NCI-H2081 treated with DMSO at 0.1 percent for 48 hours (cell line): ENCODE measurements around the gene MAP2K1.
A peak's percentile ranks its signal among the peaks of the same experiment; 100 is the strongest.
"Not testable (repeated sequence)": the region's sequence is repeated elsewhere in the genome, so short reads cannot be mapped to it uniquely, and the experiment has no call there.

Source experiments
- DNase-seq: peaks from one replicate; lab custom pipeline; 2025; lab: John Stamatoyannopoulos, UW

The MAP2K1 gene

DNA sequence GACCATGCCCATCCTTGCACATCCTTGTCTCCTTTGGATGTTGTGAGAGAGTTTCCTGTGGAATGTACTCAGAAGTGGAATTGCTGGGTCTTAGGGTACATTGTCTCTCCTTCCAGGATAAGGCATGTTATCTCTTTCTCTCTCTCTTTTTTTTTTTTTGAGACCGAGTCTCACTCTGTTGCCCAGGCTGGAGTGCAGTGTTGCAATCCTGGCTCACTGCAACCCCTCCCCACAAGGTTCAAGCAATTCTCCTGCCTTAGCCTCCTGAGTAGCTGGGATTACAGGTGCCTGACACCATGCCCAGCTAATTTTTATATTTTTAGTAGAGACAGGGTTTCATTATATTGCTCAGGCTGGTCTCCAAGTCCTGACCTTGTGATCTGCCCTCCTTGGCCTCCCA, 6.3 kb downstream of the MAP2K1 start:
- not testable (repeated sequence) for DNase-seq

DNA sequence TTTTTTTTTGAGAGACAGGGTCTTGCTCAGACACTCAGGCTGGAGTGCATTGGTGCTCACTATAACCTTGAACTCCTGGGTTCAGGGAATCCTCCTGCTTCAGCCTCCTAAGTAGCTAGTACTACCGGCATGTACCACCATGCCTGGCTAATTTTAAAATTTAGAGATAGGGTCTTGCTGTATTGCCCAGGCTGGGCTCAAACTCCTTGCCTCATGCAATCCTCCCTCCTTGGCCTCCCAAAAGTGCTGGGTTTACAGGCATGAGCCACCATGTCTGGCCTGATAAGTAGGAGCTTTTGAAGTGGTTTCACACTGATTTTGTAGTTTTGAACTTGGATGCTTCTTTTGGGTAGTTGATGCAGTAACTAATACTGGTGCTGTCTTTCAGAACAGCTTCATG, 7.8 kb downstream of the MAP2K1 start:
- DNase-seq: no peak

DNA sequence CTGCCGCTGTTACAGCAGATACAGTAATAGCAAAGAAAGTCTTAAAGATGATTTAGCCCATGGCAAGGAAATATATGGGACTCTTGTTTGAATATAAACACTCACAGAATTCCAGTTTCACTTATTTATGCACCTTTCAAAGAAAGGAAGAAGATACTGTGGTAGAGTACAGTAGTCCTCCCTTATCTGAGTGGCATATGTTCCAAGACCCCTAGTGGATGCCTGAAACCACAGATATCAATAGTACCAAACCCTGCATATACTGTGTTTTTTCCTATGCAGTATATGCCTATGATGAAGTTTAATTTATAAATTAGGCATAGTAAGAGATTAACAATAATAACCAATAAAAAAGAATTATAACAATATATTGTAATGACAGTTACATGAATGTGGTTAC, 8.2 kb downstream of the MAP2K1 start:
- DNase-seq: no peak

DNA sequence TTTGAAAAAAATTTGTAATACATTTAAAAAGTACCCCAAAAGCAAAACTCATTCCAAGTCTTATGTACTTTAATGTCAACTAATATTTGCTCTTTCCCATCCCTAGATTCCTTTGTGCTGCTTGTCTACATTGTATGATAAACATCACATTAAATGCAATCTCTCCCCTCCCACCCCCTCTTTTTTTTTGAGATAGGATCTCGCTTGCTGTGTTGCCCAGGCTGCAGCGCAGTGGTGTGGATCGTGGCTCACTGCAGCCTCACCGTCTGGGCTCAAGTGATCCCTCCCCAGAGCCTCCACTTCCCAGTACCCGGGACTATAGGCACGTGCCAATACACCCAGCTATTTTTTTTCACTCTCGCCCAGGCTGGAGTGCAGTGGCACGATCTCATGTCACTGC, 12.6 kb downstream of the MAP2K1 start:
- no peak for DNase-seq

DNA sequence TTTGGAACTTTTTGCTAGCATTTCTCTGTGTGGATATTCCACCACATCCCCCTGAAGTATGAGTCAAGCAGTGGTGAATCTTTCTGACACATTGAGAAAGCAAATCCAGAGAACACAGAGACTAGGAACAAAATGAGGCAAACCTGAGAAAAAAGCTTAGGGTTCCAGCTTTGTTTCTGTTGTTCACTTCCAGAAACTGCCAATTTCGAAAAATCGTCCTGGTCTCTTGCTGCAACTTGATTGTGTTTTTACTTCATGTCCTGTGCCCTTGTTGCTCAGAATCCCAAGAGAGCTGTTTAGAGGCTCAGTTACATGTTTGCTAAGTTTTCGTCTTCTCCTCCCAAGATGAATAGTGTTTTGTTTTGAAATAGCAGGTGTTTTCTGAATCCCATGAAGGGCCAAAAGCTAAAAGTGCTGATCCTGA, 13.7 kb downstream of the MAP2K1 start:
- no peak for DNase-seq

DNA sequence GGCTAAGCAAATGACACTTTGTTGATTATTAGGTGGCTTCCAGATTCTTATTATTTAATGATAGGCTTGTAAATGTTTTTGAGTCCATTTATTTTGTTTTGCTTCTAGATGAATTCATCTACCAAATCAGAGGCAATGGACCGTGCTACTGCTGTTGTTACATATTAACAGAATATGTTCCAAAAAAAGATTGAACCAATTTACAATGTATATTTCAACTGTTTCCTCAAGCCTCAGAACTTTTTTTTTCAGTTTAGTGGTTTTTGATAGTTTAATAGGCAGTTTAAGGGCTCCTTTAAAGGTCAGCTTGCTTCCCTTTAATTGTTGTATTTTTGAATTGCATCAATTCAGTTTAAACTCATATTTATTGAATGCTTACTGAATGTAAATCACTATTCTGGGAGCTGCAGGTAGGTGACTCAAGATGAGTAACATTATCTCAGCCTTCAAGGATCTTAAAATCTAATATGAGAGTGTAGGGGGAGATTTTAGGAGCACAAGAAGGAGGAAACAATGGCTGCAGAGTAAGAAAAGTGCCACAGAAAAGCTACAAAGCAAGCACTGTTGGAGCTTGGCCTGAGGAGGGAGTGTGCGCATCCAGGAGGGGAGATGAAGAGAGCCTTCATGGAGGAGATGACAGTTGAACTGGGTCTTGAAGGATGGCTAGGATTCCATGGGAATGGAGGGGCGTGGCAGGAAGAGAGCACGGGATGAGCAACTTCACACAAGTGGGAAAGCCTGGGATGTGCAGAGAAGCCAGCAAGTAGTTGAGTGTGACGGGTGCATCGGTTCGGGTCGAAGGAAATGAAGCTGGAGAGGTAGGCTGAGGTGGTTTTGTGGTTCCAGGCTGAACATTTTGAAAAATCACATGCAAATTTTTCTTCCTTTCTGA, 14.7 kb downstream of the MAP2K1 start:
- no peak for DNase-seq

DNA sequence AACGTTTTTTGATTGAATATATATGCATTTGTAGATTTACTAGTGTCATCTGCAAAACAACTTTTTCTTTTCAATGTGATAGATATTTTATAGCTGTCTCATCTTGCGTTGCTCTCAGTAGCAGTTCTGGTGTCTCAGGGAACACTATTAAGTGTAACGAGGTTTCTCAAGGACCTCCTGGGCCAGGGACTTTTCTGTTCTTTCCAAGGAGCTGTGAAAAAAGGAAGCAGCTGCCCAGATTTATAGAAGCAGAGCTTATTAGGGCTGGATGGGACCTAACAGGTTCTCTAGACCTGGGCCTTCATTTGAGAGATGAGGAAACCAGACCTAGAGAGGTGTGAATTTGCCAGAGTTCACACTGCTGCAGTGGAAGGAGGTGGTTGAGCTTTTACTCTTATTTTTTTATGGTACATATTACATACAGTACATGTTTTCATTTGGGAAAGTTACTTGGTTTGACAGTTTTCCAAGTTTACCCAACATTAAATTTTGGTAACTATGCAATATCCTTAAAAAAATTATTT, 16.1 kb downstream of the MAP2K1 start:
- DNase-seq: no peak

DNA sequence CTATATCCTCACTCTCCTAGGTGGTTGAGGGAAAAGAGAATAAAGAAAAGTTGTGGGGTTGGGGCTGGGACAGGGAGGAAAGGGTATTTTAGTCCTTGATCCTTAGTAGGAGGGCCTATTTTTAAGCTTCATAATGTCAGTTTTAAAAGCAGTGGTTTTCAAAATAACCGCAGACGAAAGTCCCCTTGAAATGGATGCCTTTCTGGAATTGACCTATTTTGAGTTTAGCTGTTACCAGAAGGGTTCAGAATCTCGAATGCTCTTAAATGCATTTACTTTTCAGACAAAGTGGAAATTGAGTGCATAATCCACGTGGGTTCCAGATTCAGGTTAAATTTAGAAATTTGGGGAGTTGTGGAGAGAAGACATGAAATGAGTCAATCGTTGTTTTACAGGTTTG, 16.6 kb downstream of the MAP2K1 start:
- DNase-seq: no peak

DNA sequence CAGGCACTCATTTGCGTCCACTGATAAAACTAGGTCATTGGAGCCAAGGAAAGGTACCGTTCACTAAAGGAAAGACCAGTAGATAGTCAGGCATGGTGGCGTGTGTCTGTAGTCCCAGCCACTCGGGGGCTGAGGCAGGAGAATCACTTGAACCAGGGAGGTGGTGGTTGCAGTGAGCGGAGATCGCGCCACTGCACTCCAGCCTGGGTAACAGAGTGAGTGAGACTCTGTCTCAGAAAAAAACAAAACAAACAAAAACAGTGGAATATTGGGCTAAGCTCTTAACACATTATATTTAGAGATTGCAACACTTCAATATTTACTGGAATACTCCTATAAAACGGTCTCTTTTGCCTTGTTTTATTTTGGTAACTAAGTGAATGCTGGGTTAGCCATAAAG, 17.4 kb downstream of the MAP2K1 start:
- DNase-seq: no peak

DNA sequence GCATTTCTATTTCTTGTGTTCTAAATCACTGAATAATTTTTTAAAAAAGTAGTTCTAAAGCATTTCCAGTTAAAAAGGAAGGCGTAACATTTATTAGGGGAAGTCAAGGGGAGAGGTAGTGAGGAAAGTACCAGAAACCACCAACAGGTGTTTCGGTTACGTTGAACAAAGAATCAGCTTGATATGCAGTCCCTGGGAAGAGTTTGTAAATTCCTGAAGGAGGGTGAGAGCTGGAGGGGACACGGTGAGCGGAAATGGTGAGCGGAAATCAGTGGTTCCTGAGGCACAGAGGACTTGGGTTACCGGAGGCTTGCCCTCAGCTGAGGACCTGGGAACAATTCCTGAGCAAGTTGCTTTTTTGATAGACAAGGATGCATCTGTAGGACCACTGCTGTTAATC, 17.8 kb downstream of the MAP2K1 start:
- no peak for DNase-seq

DNA sequence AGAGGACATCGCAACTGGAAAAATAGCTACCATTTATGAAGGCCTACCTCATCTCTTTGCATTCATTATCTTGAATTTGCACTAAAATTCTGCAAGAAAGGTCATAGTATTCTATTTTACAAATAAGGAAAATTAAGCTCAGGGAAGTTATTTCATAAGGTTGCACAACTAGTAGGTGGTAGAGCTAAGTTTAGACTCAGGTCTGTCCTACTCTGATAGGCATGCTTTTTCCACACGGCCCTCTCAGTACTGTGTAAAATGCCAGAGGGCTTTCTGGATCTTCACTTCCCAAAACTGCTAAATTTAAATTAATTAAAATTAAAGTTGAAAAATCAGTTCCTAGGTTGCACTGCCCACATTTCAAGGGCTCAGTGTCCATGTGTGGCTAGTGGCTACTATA, 18.3 kb downstream of the MAP2K1 start:
- no peak for DNase-seq

DNA sequence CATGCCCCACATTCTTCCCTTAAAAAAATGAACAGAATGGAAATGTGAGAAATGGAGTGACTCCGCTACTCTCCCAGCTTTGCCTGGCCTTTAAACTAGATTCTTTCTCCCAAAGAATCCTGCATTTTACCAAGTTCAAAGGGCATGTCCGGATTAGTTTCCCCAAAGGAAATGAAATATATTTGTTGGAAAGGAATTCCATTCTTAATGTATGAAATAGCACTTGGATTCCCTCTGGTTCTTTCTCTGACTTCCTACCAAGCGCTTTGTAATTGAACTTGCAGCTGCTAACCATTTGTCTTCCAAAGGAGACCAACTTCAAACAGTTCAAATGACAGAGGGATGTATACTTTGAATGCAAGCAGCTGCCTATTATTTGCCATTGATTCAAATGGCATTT, 18.9 kb downstream of the MAP2K1 start:
- DNase-seq: peak; percentile 22

DNA sequence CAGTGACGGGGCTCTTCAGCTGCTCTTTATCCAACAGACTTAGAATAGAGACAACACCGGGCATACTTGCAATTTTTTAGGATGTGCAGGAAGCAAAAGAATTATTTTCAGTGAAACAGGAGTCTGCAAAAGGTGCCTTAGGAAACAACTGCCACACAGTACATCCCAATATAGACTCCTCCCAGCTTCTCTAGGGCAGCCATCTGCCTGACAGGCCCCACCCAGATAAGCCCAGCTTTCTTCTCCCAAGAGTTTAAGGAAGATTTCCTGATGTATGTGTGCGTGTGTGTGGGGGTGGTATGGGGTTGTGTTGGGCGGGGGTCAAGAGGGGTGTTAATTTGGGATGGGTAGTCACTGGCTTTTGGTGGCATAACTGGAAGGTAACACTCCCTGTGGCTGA, 21.5 kb downstream of the MAP2K1 start:
- no peak for DNase-seq

DNA sequence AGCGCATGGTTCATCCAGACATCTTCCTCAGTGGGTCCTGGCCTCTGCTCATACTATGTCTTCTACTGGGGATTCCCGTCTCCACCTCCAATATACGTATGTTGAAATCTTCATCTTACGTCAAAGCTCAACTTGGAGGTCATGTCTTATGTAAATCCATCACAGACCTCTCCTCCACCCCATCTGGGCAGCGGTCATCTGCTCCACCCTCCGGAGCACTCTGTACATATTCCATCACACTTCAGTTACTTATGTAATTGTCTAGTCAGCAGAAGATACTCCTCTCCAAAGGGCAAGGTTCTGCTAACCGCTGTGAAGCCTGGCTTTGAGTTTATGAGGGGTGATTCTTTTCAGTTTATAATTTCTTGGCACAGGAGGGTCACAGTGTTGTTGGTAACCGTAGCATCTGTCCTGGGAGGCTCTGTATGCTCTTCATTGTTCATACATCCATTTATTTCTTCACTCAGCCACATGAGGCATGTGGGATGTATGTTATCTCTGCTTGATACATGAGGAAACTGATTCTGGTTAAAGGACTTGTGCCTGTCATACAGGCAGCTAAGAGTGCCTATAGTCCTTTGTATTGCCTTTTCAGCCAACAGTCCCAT, 22.1 kb downstream of the MAP2K1 start:
- no peak for DNase-seq

DNA sequence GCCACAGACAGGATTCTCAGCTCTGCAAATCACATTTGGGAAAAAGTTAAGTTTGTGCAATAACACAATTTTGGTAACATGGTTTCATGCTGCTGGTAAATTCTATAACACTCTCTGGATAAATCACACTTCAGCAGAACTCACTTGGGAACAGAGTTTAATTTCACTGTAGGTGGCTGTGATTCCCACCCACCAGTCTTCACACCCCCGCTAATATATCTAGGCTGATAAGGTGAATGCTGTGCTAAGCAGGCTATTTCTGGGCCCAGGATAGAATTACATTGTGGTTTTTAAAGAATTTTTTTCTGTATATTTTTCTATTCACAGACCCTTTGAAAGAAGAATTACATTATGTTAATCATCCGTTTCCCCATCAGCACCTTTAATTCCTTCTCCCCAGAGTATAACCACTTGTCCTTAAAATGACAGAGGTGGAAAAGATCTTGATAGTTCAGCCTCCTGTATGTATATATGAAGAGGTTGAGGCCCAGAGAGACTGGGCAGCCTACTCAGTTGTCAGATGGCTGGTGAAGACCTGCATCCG, 22.9 kb downstream of the MAP2K1 start:
- no peak for DNase-seq

DNA sequence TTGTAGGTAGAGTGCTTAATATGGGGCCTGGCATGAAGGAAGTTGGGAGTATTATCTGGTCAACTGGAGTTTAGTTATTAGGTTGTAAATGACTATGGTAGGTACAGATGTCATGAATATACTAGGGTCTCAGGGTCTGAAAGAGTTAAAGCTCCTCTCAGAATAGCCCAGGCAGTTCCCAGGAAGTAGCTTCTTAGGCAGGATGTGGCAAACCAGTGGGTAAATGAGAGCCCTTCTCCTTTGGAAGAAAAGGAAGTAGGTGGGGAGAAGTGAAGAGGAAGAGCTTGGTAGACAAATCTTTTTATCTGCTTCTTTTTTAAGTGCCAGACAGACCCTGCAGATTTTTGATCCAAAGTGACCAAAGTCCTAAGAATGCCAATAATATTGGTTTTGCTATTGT, 24.5 kb downstream of the MAP2K1 start:
- DNase-seq: no peak

DNA sequence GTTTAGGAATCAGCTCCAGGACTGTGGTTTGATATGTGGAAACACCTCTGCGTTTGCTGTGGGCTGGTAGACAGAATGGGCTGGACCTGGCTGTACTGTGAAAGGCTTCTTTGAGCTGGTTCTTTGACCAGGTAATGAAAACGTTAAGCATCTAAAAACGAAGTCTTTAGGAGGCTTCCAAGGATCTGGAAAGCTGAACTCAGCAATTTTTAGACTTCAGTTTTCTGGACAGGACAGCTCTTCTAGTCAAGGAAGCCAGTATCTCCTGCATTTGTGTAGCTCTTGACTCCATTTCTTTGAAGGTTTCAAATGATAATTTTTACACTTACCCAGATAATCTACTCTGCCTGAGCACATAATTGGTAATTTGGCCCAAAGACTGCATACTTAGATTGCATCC, 25.5 kb downstream of the MAP2K1 start:
- DNase-seq: no peak

DNA sequence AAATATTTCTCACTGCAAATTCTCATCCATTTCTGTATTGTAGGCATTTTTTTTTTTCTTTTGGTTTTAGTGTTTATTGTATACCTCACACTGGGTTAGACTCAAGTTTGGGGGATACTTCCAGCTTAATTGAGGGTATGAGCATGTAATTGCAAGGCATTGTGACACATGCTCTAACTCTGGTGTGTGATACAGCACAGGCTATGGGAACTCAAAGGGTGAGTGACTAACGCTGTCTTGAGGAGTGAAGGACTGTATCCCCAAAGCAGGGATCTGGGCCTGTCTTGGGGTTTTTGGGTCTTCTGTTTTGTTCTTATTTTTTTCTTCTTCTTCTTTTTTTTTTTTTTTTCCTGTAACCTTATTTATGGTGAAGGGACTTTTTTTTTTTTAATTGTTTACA, 26.9 kb downstream of the MAP2K1 start:
- DNase-seq: no peak

DNA sequence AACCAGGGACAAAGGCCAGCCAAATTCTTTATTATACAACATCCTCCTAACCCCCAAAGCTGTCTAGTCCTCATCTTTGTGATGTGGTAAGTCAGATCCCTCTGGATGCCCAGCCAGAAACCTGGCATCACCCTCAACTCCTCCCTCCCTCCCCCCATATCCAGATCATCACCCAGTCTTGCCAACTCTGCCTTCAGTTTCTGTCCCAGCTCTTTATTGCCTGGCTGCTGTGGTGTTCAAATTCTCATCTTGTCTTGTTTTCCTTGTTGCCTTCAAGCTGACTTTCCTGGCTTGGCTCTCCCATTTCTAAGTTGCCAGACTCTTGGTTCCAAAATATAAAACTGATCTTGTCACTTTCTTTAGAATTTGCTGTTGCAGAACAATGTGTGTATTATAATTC, 28.6 kb downstream of the MAP2K1 start:
- no peak for DNase-seq

DNA sequence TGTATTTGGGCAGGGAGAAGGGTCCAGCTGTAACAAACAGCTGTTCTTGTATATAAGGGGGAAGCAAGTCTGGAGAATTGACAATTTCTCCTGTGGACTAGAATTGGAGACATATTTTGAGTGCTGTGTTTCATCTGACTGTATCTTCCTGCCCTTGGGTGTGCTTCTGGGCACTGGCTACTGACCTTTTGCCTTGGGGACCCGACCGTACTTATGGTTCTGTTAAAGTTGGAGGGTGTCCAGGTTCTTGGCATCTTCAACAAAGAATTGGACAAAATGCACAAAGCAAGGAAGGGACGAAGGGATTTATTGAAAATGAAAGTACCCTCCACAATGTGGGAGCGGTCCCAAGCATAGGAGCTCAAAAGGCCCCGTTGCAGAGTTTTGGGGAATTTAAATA, 31.0 kb downstream of the MAP2K1 start:
- DNase-seq: no peak

DNA sequence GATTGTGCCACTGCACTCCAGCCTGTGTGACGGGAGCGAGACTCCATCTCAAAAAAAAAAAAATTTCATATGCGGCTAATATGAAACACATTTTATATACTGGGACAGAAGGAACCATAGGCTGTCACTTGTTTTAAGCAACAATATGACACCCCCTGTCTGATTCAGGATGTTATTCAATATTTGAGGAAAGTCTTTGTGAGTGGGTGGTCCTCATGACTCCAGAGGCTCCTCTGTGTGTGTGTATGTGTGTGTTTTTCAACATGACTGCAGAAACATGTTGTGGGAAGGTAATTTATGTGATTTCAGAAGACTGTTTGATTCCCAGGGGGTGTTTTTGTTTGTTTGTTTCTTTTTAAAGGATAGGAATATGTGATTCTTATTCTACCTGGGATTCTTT, 32.8 kb downstream of the MAP2K1 start:
- no peak for DNase-seq

DNA sequence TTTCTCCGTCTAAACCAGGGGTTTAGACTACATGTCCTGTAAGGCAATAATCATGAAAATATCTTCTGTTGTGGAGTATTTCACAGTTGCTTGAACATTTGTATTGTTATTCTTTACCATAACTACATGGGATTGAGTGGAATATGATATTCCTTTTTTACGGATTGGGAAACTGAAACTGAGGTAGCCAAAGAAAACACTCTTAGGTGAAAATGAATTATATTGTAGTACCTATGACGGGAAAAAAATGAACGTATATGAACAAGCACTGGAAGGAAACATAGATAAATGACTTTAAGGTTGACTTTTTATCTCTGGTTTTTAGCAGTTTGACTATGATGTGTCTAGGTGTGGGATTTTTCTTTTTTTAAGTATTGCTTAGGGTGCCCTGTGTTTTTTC, 35.6 kb downstream of the MAP2K1 start:
- DNase-seq: no peak

DNA sequence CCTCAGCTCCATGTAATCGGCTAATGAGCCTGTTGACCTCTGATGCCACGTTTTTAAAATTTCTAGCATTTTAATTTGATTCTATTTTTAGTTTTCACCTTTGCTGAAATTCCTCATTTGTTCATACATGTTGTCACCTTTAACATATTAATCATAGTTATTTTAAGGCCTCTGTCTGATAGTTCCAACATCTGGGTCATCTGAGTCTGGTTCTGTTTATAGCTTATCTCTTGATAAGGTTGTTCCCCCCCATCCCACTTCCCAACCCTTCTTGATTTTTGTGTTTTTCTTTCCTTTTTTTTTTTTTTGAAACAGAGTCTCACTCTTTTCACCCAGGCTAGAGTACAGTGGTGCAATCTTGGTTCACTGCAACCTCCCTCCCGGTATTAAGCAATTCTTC, 36.4 kb downstream of the MAP2K1 start:
- no peak for DNase-seq
